ENCODE measurements around the gene GSG1L. TPM values are rescaled to one million over a fixed set of nuclear protein-coding genes. Genes with fewer than 3 reads are reported as not detected.

Gene GSG1L
- total and polyA plus RNA-seq, 12 donors = 0.11 TPM; not detected in 11

GRCh38 chr16:28029387-28030002, 34.0 kb downstream of the GSG1L start:
- intact Hi-C loops (cut with DNase I) = no loop called here
- 74 to 88% (median 84%) methylated on average over 6 of the region's 6 CpGs for WGBS, 4 donors
- TF ChIP-seq CTCF (IDR thresholded peaks at IDR 0.05) (no peak), POLR2A (IDR thresholded peaks at IDR 0.05) (no peak)

DNA sequence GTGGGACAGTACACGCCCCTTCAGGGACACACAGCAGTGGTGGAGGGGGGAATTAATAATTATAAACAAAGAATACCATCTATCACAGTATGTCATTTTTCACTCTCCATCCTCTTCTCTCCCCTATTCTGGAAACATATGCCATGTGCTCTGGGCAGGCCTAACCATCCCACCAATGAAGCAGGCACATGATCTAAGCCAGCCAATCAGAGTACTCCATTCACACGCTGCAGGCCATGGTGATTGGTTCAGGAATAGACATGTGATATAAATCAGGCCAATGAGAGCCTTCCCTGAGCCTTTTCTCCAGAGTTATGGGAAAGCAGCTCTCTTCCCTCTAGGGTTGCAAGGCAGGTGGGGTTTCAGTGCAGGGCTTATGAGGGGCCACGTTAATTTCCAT, 36.5 kb downstream of the GSG1L start:
- TF ChIP-seq CTCF (IDR thresholded peaks at IDR 0.05) = no peak
- no peak for TF ChIP-seq POLR2A (IDR thresholded peaks at IDR 0.05)
- intact Hi-C loops (cut with DNase I) = no loop called here

More at GRCh38 chr16:28029387-28030002, 34.0 kb downstream of the GSG1L start:
- H3K36me3 ChIP-seq (replicated peaks in 1 of 2) = no peaks in the 10 kb centered on the region
- H3K27ac ChIP-seq = no peak overlapping the region
- H3K4me3 ChIP-seq = no peak overlapping the region
- DNase-seq = no peak
- H3K4me1 ChIP-seq (replicated peaks in 1 of 2) = no peaks in the 10 kb centered on the region
- H3K9me3 ChIP-seq (replicated peaks in 1 of 3) = no peaks in the 10 kb centered on the region
- no peaks in the 10 kb centered on the region for H3K27me3 ChIP-seq

DNA sequence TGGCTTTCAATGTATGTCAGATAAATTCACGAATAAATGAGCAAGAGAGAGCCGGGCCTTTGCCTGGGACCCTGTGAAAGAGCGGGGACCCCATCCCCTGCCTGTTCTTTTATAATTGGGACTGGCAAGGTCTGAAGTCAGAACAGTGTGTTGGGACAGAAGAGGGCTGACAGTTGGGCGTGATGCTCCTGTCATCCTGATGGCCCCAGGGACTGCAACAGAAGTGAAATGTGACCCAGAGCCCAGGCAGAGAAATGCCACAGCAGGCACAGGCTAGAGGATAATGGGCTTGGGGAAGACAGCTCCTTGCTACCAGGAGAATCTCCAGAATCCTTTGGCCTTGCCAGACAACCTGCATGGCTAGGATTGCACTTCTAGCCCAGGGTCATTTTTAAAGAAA, 37.9 kb downstream of the GSG1L start:
- TF ChIP-seq POLR2A (IDR thresholded peaks at IDR 0.05) = no peak
- no peak for TF ChIP-seq CTCF (IDR thresholded peaks at IDR 0.05)
- WGBS, 4 donors = 73 to 83% (median 78%) methylated on average over 3 to 4 of the region's 4 CpGs
- intact Hi-C loops (cut with DNase I) = no loop called here

More for the DNA sequence above, 36.5 kb downstream of the GSG1L start:
- no peaks in the 10 kb centered on the region for H3K9me3 ChIP-seq (replicated peaks in 1 of 3)
- no peaks in the 10 kb centered on the region for H3K27me3 ChIP-seq
- no peak overlapping the region for H3K4me3 ChIP-seq
- H3K4me1 ChIP-seq (replicated peaks in 1 of 2) = no peaks in the 10 kb centered on the region
- no peaks in the 10 kb centered on the region for H3K36me3 ChIP-seq (replicated peaks in 1 of 2)
- H3K27ac ChIP-seq = no peak overlapping the region
- no peak for DNase-seq
- WGBS, 4 donors = 83 to 93% (median 91%) methylated on average over 3 of the region's 3 CpGs

GRCh38 chr16:28019218-28019617, 44.3 kb downstream of the GSG1L start:
- no peak for TF ChIP-seq POLR2A (IDR thresholded peaks at IDR 0.05)
- TF ChIP-seq CTCF (IDR thresholded peaks at IDR 0.05) = no peak
- intact Hi-C loops (cut with DNase I) = no loop called here
- Histone ChIP-seq H3K27ac (no peak overlapping the region), H3K9me3 (replicated peaks in 1 of 3) (no peaks in the 10 kb centered on the region), H3K4me3 (no peak overlapping the region), H3K27me3 (no peaks in the 10 kb centered on the region), H3K4me1 (replicated peaks in 1 of 2) (no peaks in the 10 kb centered on the region), H3K36me3 (replicated peaks in 1 of 2) (no peaks in the 10 kb centered on the region)
- WGBS, 4 donors = 70 to 90% (median 77%) methylated on average over 5 of the region's 5 CpGs
- DNase-seq = no peak

More for the DNA sequence above, 37.9 kb downstream of the GSG1L start:
- Histone ChIP-seq H3K27ac (no peak overlapping the region), H3K4me3 (no peak overlapping the region), H3K27me3 (no peaks in the 10 kb centered on the region), H3K9me3 (replicated peaks in 1 of 3) (no peaks in the 10 kb centered on the region), H3K36me3 (replicated peaks in 1 of 2) (no peaks in the 10 kb centered on the region), H3K4me1 (replicated peaks in 1 of 2) (no peaks in the 10 kb centered on the region)
- no peak for DNase-seq

All from adrenal gland (tissue), 12 donors.